HG03139 (cell line): ENCODE data around the gene HBP1.
"Not testable (repeated sequence)": the region's sequence is repeated elsewhere in the genome, so short reads cannot be mapped to it uniquely, and the experiment has no call there.

ENCODE experiments used
- ATAC-seq: cut with Tn5 transposase; IDR thresholded peaks from one replicate; pipeline ENCODE4 v1.9.1; 2021; ENCODE audit not compliant: unreplicated experiment

The HBP1 gene

GRCh38 chr7:107154826-107155225 is 14.0 kb upstream of the HBP1 start:
- ATAC-seq: no peak

DNA sequence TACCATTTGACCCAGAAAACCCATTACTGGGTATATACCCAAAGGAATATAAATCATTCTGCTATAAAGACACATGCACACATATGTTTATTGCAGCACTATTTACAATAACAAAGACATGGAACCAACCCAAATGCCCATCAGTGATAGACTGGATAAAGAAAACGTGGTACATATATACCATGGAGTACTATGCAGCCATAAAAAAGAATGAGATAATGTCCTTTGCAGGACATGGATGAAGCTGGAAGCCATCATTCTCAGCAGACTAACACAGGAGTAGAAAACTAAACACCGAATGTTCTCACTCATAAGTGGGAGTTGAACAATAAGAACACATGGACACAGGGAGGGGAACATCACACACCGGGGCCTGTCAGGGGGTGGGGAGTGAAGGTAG is 13.1 kb upstream of the HBP1 start:
- ATAC-seq: not testable (repeated sequence)

DNA sequence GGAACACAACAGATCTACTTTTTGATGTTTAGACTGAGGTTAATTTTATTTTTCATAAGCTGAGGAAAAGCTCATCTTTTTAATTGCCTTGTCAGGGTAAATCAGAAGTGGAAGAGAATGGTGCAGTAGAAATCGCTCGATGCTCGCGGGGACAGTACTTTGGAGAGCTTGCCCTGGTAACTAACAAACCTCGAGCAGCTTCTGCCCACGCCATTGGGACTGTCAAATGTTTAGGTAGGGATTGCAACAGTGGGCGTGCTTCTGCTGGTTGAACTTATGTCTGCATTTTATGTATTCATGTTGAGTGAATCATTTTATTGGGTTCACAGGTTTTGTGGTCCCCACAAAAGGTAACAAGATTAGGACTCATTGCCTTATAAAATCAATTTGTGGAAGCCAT is 11.7 kb upstream of the HBP1 start:
- ATAC-seq: no peak

GRCh38 chr7:107158028-107158427 is 10.8 kb upstream of the HBP1 start:
- ATAC-seq: no peak

DNA sequence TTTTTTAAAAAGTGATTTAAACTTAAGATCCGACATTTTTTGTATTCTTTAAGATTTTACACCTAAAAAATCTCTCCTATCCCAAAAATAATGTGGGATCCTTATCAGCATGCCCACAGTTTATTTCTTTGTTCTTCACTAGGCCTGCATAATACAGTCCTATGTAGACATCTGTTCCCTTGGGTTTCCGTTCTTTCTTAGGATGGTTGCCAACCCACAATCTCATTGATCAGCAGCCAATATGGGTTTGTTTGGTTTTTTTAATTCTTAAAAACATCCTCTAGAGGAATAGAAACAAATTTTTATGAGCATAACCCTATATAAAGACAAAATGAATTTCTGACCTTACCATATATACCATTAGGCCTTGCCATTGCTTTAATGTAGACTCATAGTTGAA is 8.4 kb upstream of the HBP1 start:
- no peak for ATAC-seq

DNA sequence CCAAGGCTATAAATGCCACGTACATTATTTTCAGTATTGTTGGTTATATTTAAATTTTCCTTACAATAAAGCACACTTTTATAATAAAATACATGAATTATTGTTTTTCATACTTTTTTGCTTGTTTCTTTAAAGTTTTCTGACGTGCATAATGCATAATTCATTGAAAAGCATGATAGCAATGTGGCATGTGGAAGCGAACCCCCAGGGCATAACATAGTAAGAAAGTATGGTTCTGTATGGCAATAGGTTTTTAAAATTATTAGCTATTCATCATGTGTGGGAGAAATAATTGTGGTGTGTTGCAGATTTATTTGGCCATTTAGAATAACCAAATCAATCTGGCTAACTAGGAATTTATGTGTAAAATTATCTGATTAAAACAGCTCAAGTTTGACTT is 7.4 kb upstream of the HBP1 start:
- ATAC-seq: no peak

DNA sequence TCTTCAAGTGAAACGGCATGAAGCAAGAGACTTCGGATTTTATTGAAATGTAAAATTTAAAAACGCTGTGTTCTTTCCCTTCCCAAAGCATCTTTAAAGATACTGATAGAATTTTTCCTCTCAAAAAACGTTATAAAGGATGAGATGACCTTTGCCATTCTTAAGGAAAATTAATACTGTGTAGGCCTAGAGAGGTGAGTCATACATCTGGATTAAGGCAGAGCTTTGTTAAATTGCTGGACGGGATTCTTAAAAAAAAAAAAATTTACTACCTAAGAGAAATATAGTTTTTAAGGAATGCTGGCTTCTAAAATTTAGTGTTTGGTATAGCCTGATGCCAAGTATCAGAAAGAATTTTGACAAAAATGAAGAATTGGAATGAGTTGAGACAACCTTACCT is 6.3 kb upstream of the HBP1 start:
- no peak for ATAC-seq

DNA sequence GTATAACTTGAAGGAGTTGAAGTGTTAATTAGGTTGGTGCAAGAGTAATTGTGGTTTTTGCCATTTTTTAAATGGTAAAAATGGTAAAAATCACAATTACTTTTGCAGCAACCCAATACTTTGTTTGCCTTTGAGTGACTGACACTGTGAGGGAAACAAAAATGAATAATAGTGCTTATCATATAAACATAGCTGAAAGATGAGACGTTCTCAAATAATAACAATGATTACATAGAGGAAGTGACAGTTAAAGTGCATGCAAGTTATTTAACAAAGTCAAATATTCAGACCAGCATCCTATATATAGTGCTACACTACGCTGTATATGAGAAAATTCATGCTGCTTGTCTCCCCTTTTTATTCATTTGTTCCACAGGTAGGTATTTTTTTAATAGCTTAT is 4.7 kb upstream of the HBP1 start:
- ATAC-seq: no peak

DNA sequence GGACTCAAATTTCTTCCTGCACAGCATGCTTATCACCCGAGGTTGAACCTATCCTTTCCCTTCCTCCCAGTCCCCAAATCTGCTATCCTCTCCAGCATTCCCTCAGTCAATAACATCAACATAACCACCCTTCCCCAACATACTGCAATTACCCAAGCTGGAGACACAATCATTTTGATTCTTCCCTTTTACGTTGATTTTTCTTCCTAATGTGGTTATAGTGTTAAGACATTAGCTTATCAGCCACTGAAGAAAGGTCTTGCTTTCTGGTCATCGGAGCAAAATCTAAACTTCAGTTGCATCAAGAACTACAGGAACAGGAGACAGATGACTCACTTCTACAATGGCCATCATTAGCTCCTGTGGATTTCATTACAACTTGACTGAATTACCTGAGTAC is 3.5 kb upstream of the HBP1 start:
- ATAC-seq: no peak

- no peak for ATAC-seq
Measured at GRCh38 chr7:107166736-107167426, 1.9 kb upstream of the HBP1 start.

DNA sequence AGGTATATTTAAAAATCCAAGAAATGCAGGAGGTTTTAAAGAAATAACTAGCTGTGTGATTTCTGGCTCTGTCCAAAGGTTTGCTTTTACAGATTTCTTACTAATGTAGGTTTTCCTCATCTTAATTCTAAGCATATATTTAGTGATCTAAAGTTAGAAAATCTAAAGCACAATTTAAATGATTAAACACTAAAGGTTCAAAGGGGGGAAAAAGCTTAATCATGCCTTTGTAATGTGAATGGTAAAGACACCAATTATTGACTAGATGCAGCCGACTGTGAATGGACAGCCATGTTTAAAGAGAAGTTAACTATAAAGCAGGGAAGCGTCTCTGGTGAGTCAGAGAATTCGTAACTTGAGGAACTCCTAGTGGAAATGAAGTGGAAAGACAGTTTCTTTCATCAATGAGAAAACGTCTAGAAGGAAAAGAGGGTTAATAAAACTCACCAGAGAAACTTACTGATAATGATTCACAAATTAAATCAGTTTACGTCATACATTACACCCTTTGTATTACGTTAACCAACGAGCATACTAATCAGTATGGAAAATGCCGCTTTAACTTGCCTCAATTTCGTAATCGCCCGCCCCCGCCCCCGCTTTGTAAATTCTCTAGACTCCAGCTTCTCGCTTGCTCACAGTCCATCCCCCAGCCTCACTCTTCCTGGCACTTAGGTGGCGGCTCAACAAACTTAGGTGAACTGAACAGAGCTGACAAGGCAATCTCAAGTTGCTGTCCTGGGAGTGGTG is 1.1 kb upstream of the HBP1 start:
- ATAC-seq: no peak

GRCh38 chr7:107169120-107170050 is 582 bp downstream of the HBP1 start:
- ATAC-seq: peak; percentile 15

DNA sequence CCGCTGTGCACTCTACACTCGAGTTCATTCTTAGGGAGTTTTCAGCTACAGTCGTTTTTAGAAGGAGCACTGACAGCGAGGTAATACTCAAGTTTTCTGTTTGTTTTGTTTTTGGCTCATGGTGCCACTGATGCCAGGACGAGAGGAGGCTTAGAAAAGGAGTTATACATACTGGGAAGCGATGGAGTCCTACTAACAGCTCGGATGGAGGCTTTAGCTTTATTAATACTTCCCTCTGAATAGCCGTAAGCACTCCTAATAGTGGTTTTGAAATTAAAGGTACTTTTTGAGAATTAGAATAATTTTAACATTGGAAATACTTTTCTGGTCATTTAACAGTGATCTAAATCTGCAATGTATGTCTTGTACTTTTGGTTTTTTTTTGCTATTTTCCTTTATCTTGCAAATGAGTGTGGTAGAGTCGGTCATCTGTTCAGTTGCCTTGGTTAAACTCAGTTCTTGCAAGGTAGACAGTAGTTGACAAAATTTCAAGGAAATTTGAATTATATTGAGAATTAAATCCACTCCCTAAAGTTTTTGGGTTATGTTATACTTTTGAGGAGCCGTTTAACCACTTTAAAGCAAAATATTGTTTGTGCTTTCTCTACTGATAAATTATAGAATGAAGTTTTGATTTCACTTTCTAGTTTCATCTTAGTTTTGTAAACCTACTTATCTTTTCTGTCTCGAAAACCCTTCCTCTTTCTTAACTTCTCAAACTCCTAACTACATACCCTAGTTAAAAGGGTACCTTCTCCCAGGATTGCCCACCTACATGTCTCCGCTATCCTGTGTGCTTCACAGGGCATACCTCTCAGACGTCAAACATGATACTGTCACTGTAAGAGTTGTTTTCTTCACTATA is 1.5 kb downstream of the HBP1 start:
- ATAC-seq: no peak

DNA sequence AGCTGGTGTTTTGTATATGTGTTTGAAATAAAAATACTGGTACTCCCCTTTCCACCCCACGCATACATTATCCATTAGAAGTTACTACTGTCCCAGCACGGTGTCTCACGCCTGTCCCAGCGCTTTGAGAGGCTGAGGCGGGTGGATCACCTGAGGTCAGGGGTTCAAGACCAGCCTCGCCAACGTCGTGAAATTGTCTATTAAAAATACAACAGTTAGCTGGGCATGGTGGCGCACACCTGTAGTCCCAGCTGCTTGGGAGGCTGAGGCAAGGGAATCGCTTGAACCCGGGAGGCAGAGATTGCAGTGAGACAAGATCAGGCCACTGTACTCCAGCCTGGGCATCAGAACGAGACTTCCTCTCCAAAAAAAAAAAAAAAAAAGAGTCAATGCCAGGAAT is 2.7 kb downstream of the HBP1 start:
- ATAC-seq: no peak

- ATAC-seq: no peak
Measured at GRCh38 chr7:107172276-107173032, 3.7 kb downstream of the HBP1 start.

GRCh38 chr7:107173191-107173590 is 4.4 kb downstream of the HBP1 start:
- no peak for ATAC-seq

GRCh38 chr7:107173691-107174406 is 5.0 kb downstream of the HBP1 start:
- ATAC-seq: peak; percentile 48

DNA sequence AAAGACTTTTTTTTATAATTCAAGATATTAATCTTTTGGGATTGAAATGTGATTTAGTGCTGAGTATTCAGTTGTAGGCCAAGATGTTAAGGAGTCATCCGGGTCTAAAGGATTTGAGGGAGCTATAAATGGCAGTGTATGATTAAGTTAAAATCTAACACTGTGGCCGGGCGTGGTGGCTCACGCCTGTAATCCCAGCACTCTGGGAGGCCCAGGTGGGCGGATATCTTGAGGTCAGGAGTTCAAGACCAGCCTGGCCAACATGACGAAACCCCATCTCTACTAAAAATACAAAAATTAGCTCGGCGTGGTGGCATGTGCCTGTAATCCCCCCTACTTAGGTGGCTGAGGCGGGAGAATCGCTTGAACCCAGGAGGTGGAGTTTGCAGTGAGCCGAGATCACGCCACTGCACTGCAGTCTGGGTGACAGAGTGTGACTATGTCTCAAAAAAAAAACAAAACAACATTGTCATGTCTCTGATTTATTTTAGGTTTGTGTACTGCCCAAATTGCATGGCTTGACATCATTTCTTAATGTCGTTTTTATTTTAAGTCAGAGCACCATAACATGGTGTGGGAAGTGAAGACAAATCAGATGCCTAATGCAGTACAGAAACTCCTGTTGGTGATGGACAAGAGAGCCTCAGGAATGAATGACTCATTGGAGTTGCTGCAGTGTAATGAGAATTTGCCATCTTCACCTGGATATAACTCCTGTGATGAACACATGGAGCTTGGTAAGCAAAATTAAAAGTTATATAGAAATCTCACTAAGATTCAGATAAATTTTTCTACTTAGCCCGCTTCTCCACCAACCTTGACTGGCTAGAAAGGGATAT is 10.7 kb downstream of the HBP1 start:
- no peak for ATAC-seq
